ENCODE measurements around the gene ZNF239. TPM values are rescaled to one million over a fixed set of nuclear protein-coding genes. Genes with fewer than 3 reads are reported as not detected.
"Not testable (repeated sequence)": the region's sequence is repeated elsewhere in the genome, so short reads cannot be mapped to it uniquely, and the experiment has no call there.

The ZNF239 gene
- total RNA-seq, 4 donors from 2014 or later = 1.8 to 14.4 (median 8.0) TPM

- Histone ChIP-seq H3K4me3 (peak overlapping the region in 1 of 2 donors; percentile 27), H3K27me3 (no peaks in the 10 kb centered on the region), H3K4me1 (no peaks in the 10 kb centered on the region), H3K27ac (peak overlapping the region in 1 of 2 donors; percentile 49), H3K9me3 (no peaks in the 10 kb centered on the region), H3K36me3 (no peaks in the 10 kb centered on the region)
- intact Hi-C loops (cut with DNase I; ENCODE audit: low total_unique reads) = loop anchor here (10.0 kb wide), 1 partner anchor 300 kb away; no protein-coding TSS in a partner anchor
- TF ChIP-seq CTCF (IDR thresholded peaks at IDR 0.05) (no peak), POLR2A (IDR thresholded peaks at IDR 0.05) (no peak)
- DNase-seq = no peak
Measured at GRCh38 chr10:43594944-43595589, 20.7 kb upstream of the ZNF239 start.

GRCh38 chr10:43591303-43591904 lies 17.0 kb upstream of the ZNF239 start:
- intact Hi-C loops (cut with DNase I; ENCODE audit: low total_unique reads) = loop anchor here (10.0 kb wide), 1 partner anchor 297 kb away; no protein-coding TSS in a partner anchor
- H3K4me1 ChIP-seq = no peaks in the 10 kb centered on the region
- H3K4me3 ChIP-seq = no peak overlapping the region
- no peaks in the 10 kb centered on the region for H3K27me3 ChIP-seq
- no peaks in the 10 kb centered on the region for H3K9me3 ChIP-seq
- no peak for TF ChIP-seq CTCF (IDR thresholded peaks at IDR 0.05)
- TF ChIP-seq POLR2A (IDR thresholded peaks at IDR 0.05) = no peak
- no peaks in the 10 kb centered on the region for H3K36me3 ChIP-seq
- DNase-seq = no peak
- no peak overlapping the region for H3K27ac ChIP-seq

- intact Hi-C loops (cut with DNase I; ENCODE audit: low total_unique reads); H3K9me3 ChIP-seq; DNase-seq; H3K27ac ChIP-seq; H3K4me3 ChIP-seq; H3K27me3 ChIP-seq; H3K4me1 ChIP-seq; H3K36me3 ChIP-seq: not testable (repeated sequence)
Measured at GRCh38 chr10:43586730-43587115, 12.3 kb upstream of the ZNF239 start.

GRCh38 chr10:43585981-43586729 lies 11.7 kb upstream of the ZNF239 start:
- Histone ChIP-seq H3K4me1 (no peaks in the 10 kb centered on the region), H3K27me3 (no peaks in the 10 kb centered on the region), H3K27ac (no peak overlapping the region), H3K9me3 (no peaks in the 10 kb centered on the region), H3K36me3 (no peaks in the 10 kb centered on the region), H3K4me3 (no peak overlapping the region)
- no peak for DNase-seq
- intact Hi-C loops (cut with DNase I; ENCODE audit: low total_unique reads) = no loop called here
- TF ChIP-seq CTCF (IDR thresholded peaks at IDR 0.05) (no peak), POLR2A (IDR thresholded peaks at IDR 0.05) (no peak)

GRCh38 chr10:43585046-43585445 lies 10.6 kb upstream of the ZNF239 start:
- H3K36me3 ChIP-seq = no peaks in the 10 kb centered on the region
- intact Hi-C loops (cut with DNase I; ENCODE audit: low total_unique reads) = no loop called here
- no peak for DNase-seq
- H3K4me1 ChIP-seq = no peaks in the 10 kb centered on the region
- TF ChIP-seq CTCF (IDR thresholded peaks at IDR 0.05) (no peak), POLR2A (IDR thresholded peaks at IDR 0.05) (no peak)
- no peaks in the 10 kb centered on the region for H3K9me3 ChIP-seq
- no peak overlapping the region for H3K4me3 ChIP-seq
- H3K27me3 ChIP-seq = no peaks in the 10 kb centered on the region
- H3K27ac ChIP-seq = no peak overlapping the region
